Measurements from ENCODE around the gene ANO7.

ANO7 gene

GRCh38 chr2:241224851-241225438, 36.5 kb downstream of the ANO7 start:
- TF ChIP-seq TOX (CRISPR knock-in tag; IDR thresholded peaks at IDR 0.05; ENCODE audit: borderline replicate concordance): no peak
- no peak for TF ChIP-seq CSDC2 (CRISPR knock-in tag; IDR thresholded peaks at IDR 0.05)
- TF ChIP-seq PATZ1 (CRISPR knock-in tag; IDR thresholded peaks at IDR 0.05; ENCODE audit: borderline replicate concordance): no peak
- ATAC-seq: no peak

- ATAC-seq: no peak
- TF ChIP-seq ARNTL (CRISPR knock-in tag; IDR thresholded peaks at IDR 0.05; ENCODE audit: borderline replicate concordance, low read depth): no peak
- TF ChIP-seq ZC3H10 (CRISPR knock-in tag; IDR thresholded peaks at IDR 0.05): no peak
Measured at GRCh38 chr2:241225545-241225944, 37.1 kb downstream of the ANO7 start.

GRCh38 chr2:241225983-241226382, 37.5 kb downstream of the ANO7 start:
- no peak for ATAC-seq
- no peak for TF ChIP-seq ZFP3 (CRISPR knock-in tag; IDR thresholded peaks at IDR 0.05)
- TF ChIP-seq TCF4 (CRISPR knock-in tag; IDR thresholded peaks at IDR 0.05; ENCODE audit: borderline replicate concordance): no peak
- TF ChIP-seq ZC3H10 (CRISPR knock-in tag; IDR thresholded peaks at IDR 0.05): no peak
- no peak for TF ChIP-seq CSRNP3 (CRISPR knock-in tag; IDR thresholded peaks at IDR 0.05)
- TF ChIP-seq TOX (CRISPR knock-in tag; IDR thresholded peaks at IDR 0.05; ENCODE audit: borderline replicate concordance): no peak
- no peak for TF ChIP-seq ESRRG (CRISPR knock-in tag; IDR thresholded peaks at IDR 0.05)
- TF ChIP-seq RARB (CRISPR knock-in tag; IDR thresholded peaks at IDR 0.05): no peak
- TF ChIP-seq TSHZ2 (CRISPR knock-in tag; IDR thresholded peaks at IDR 0.05): no peak
- TF ChIP-seq GLIS3 (CRISPR knock-in tag; IDR thresholded peaks at IDR 0.05): no peak

GRCh38 chr2:241226723-241227572, 38.5 kb downstream of the ANO7 start:
- no peak for ATAC-seq

GRCh38 chr2:241227594-241227993, 39.1 kb downstream of the ANO7 start:
- no peak for ATAC-seq
- TF ChIP-seq ZFP30 (CRISPR knock-in tag; IDR thresholded peaks at IDR 0.05) (no peak), POU6F1 (CRISPR knock-in tag; IDR thresholded peaks at IDR 0.05; ENCODE audit: borderline replicate concordance, low read depth) (no peak), CSRNP3 (CRISPR knock-in tag; IDR thresholded peaks at IDR 0.05) (no peak), CREB5 (CRISPR knock-in tag; IDR thresholded peaks at IDR 0.05; ENCODE audit: low read depth) (no peak), ZNF565 (CRISPR knock-in tag; conservative IDR thresholded peaks at IDR 0.05; ENCODE audit: low read depth) (no peak), ZNF70 (CRISPR knock-in tag; IDR thresholded peaks at IDR 0.05) (no peak), ESRRG (CRISPR knock-in tag; IDR thresholded peaks at IDR 0.05) (no peak), GLIS3 (CRISPR knock-in tag; IDR thresholded peaks at IDR 0.05) (no peak), RARB (CRISPR knock-in tag; IDR thresholded peaks at IDR 0.05) (no peak), OSR1 (CRISPR knock-in tag; IDR thresholded peaks at IDR 0.05) (no peak), ARNTL (CRISPR knock-in tag; IDR thresholded peaks at IDR 0.05; ENCODE audit: borderline replicate concordance, low read depth) (no peak), PPARA (CRISPR knock-in tag; IDR thresholded peaks at IDR 0.05; ENCODE audit: borderline replicate concordance) (no peak), TCF4 (CRISPR knock-in tag; IDR thresholded peaks at IDR 0.05; ENCODE audit: borderline replicate concordance) (no peak), TOX (CRISPR knock-in tag; IDR thresholded peaks at IDR 0.05; ENCODE audit: borderline replicate concordance) (no peak), ZNF8 (CRISPR knock-in tag; IDR thresholded peaks at IDR 0.05) (no peak), ZC3H10 (CRISPR knock-in tag; IDR thresholded peaks at IDR 0.05) (no peak), SNAI2 (CRISPR knock-in tag; IDR thresholded peaks at IDR 0.05) (no peak)

More at GRCh38 chr2:241226723-241227572, 38.5 kb downstream of the ANO7 start:
- TF ChIP-seq TCF4 (CRISPR knock-in tag; IDR thresholded peaks at IDR 0.05; ENCODE audit: borderline replicate concordance) (no peak), GLIS3 (CRISPR knock-in tag; IDR thresholded peaks at IDR 0.05) (no peak), RARB (CRISPR knock-in tag; IDR thresholded peaks at IDR 0.05) (no peak), ZNF565 (CRISPR knock-in tag; conservative IDR thresholded peaks at IDR 0.05; ENCODE audit: low read depth) (no peak), BACH2 (CRISPR knock-in tag; IDR thresholded peaks at IDR 0.05; ENCODE audit: borderline replicate concordance) (no peak)

Measured in SK-N-SH treated with all-trans-retinoic acid at 6 μM for 48 hours (cell line).